Ishikawa (cell line): ENCODE data around the gene CEP350.

Experiments
- CEBPB ChIP-seq: IDR thresholded peaks from 2 replicates; pipeline ENCODE4 v1.6.1; 2012
- EP300 ChIP-seq: IDR thresholded peaks from 2 replicates; pipeline ENCODE4 v1.6.1; 2012; ENCODE audit warnings: borderline replicate concordance
- MAX ChIP-seq: IDR thresholded peaks from 2 replicates; pipeline ENCODE4 v1.6.1; 2012
- RAD21 ChIP-seq: IDR thresholded peaks from 2 replicates; pipeline ENCODE4 v1.6.1; 2012; ENCODE audit warnings: low read depth
- REST ChIP-seq: IDR thresholded peaks from 2 replicates; pipeline ENCODE4 v1.6.1; 2012; ENCODE audit warnings: low read depth, mild to moderate bottlenecking
- TAF1 ChIP-seq: IDR thresholded peaks from 2 replicates; pipeline ENCODE4 v1.6.1; 2012; ENCODE audit warnings: low read depth, mild to moderate bottlenecking
- TCF12 ChIP-seq: IDR thresholded peaks from 2 replicates; pipeline ENCODE4 v1.6.1; 2012; ENCODE audit warnings: low read depth
- YY1 ChIP-seq: IDR thresholded peaks from 2 replicates; pipeline ENCODE4 v1.6.1; 2012; ENCODE audit warnings: low read depth
- ZBTB7A ChIP-seq: IDR thresholded peaks from 2 replicates; pipeline ENCODE4 v1.6.1; 2012; ENCODE audit warnings: low read depth

DNA sequence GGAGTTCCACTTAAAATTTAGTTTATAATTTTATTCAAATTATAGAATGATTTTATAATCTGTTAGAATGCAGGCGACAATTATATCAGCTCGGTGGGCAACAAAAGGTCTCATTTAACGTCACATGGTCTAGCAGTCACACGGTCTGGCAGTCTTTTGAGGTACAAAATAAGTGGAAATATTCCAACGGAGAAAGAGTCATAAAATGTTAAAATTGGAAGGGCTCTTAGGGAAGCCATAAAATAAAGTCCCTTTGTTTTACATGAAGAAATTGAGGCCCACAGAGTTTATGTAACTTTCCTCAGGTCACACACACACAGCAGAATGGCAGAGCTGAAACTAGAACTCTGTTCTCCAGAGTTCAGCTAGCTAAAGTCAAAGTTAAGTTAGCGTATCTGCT, 115.7 kb downstream of the CEP350 start:
- TF ChIP-seq ZBTB7A (no peak), CEBPB (no peak), YY1 (no peak), REST (no peak), TCF12 (no peak), RAD21 (no peak), EP300 (no peak), TAF1 (no peak), MAX (no peak)
